GM12873 (cell line): ENCODE measurements around the gene KIRREL3.

Source experiments
- TF ChIP-seq, protein P1 (sequence below): IDR thresholded peaks from 2 replicates; pipeline ENCODE4 v1.5.1; 2012; ENCODE audit warnings: low read depth, mild to moderate bottlenecking, moderate library complexity, low read length, control low read depth; ENCODE audit not compliant: insufficient read depth; ENCODE audit errors: missing control alignments

The KIRREL3 gene

DNA sequence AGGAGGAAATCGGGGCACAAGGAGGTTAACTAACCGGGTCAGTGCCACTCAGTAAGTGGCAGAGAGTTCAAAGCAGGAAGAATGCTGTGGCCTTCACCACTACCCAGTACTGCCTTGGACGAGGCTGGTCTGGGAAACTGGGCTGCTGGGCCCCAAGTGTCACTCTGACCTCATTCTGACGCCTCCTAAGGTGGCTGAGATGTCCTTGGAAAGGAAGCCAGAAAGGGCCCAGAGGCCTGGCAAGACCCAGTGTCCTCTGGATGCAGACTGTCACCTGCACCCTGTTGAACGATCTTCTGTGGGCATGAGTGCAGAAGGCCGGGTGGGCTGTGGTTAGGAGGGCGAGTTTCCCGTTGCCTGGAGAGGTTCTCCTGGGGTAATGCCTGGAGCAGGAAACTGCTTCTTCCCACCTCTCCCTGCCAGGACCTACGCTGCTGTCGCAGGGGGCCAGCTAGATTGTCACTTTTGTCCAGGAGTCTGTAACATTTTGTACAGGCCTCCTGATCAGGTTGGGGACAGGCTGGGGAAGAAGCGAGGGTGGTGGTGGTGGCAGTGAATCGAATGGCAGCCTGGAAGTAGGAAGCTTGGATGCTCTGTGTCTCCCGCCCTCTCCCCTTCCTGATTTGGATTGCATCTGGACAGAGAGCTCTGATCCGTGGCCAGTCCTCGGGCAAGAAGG lies 540.0 kb downstream of the KIRREL3 start:
- TF ChIP-seq, protein P1, sequence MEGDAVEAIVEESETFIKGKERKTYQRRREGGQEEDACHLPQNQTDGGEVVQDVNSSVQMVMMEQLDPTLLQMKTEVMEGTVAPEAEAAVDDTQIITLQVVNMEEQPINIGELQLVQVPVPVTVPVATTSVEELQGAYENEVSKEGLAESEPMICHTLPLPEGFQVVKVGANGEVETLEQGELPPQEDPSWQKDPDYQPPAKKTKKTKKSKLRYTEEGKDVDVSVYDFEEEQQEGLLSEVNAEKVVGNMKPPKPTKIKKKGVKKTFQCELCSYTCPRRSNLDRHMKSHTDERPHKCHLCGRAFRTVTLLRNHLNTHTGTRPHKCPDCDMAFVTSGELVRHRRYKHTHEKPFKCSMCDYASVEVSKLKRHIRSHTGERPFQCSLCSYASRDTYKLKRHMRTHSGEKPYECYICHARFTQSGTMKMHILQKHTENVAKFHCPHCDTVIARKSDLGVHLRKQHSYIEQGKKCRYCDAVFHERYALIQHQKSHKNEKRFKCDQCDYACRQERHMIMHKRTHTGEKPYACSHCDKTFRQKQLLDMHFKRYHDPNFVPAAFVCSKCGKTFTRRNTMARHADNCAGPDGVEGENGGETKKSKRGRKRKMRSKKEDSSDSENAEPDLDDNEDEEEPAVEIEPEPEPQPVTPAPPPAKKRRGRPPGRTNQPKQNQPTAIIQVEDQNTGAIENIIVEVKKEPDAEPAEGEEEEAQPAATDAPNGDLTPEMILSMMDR: no peak

DNA sequence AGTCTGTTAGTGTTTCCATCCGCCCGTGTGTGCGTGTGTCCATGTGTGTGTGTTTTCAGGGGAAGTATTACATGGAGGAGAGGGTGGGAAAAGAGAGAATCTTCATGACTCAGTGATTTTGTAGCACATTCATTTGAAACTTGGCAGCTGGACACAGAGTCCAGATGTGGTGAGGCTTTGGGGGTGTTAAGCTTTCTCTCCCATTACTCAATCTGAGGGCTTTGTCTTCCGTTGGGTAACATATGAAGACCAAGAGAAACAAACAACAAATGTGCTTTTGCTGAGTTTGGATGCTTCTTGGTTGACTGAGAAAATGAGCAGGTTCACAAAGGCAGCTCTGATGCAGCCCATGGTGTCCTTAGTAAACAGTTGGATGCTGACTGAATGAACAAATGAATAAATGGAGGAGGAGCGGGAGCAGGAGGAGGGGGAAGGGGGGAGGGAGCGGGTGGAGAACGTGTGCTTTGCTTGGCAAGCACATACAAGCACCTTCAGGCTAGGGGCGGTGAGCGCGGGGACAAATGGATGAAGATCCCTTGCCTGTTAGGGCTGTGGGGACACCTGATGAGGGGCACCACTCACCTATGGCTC lies 540.8 kb downstream of the KIRREL3 start:
- TF ChIP-seq, protein P1: no peak

DNA sequence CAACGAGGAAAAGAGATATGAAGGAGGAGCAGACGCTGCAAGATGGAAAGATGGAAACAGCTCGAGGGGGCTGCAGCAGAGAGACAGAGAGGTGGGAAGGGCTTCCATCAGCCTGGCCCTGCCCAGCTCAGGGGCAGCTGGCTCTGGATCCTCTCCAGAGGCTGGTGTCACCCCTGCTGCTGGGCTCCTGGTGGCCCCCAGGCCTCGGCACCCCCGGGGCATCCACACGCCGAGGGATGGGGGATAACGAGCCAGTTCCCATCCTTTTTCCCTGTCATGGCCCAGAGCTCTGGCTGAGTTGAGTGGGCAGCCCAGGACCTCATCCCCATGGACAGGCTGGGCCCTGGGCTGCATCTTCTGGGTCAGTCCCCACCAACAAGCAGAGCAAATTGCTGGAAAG lies 542.8 kb downstream of the KIRREL3 start:
- TF ChIP-seq, protein P1: no peak

DNA sequence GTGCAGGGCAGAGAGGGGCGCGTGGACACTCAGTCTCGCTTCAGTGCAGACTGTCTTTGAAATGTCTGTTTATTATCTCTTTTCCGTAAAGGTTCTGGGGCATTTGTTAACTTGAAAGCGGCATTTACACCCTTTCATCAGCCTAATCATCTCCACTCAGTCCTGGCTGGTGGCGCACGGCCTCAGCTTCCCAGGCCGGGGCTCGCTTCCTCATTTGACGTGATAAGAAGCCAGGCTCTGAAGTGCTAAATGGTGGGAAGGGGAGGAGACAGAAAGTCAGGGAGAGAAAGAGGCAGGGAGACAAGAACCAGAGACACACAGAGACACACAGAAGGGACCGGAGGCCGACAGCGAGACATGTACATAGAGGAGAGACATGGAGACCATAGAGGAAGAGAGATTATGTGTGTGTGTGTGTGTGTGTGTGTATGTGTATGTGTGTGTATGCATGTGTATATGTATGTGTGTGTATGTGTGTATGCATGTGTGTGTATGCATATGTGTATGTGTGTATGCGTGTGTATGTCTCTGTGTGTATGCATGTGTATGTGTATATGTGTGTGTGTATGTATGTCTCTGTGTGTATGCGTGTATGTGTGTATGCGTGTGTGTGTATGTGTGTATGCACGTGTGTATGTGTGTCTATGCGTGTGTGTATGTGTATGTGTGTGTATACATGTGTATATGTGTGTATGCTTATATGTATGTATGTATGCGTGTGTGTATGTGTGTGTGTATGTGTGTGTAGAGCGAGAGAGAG lies 543.6 kb downstream of the KIRREL3 start:
- TF ChIP-seq, protein P1: no peak

DNA sequence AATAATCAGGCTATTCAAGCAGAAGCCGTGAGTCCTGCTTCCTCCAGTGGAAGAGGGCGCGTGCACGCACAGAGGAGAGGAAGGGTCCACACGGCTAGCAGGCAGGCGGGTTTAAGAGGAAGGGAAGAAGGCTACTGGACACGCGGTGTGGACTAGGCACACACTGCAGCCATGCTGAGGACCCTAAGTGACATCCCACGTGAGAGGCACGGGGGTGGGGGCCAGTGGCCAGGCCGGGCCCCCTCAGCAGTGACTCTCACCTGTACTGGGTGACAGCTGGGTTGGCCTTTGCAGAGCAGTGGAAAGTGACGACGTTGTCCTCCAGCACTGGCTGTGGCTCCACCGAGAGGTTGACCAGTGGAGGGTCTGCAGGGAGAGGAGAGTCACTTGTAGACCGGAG lies 544.5 kb downstream of the KIRREL3 start:
- TF ChIP-seq, protein P1: no peak

DNA sequence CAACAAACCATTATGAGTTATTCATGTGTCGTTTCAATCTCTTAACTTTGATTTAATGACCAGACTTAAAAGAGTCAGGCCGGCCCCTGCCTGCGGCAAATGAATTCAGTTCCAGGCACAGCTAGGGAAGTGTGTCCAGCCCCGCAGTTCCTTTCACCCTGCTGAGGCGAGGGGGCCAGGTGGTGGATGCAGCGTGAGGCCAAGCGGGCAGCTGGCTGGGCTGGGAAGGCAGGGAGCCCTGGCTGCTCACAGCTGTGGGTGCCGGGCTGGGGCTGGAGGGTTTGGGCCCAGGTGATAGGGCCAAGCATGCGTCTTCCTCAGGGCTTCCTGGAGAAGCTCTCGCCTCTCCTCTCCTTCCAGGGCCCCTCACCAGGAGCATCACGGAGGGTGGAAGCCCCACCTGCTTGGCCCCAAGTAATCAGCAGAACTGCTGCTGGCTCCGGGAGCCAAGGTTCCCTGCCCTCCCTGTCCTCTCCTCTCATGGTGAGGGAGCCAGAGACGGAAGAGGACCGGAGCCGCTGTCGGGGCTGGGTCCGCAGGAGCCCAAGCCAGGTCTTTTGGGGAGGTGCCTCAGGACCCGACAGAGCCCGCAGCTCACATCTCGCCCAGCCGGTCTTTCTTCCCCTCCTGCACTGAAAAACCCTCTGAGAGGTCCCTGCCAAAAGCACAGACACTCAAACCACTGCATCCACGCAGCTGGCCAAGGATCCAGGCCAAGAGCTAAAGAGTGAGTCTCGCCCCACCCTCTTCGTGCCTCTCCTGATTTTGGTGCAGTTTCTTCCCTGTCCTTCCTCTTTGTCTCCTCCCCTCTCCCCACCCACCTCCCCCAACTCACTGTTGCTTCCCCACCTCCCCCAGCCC lies 548.1 kb downstream of the KIRREL3 start:
- TF ChIP-seq, protein P1: no peak
